GM19099 (cell line): Measurements from ENCODE around the gene OARD1.

ENCODE experiments used
- POLR2A ChIP-seq: IDR thresholded peaks from 3 replicates; pipeline ENCODE4 v1.6.1; 2011; ENCODE audit warnings: low read depth; ENCODE audit not compliant: insufficient read length; ENCODE audit errors: extremely low read depth

The OARD1 gene

DNA sequence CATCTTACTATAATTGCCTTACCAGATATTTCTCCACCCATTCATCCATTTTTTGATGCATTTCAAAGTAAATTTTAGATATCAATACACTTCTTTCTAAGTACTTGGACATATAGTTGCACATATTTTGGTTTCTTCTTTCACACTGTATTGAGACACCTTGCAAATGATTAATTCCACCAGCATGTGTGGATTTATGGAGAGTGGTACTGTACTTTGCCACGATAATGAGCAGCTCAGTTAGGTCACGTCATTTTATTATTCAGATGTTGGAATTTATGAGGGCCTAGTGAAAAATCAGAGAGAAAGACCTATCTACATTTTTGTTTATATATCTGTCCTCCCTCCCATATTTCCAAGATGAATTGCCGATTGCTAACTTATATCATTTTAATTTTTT is 5.9 kb upstream of the OARD1 start:
- no peak for TF ChIP-seq POLR2A

- no peak for TF ChIP-seq POLR2A
These were observed 5.4 kb upstream of the OARD1 start for GRCh38 chr6:41077536-41077935.

DNA sequence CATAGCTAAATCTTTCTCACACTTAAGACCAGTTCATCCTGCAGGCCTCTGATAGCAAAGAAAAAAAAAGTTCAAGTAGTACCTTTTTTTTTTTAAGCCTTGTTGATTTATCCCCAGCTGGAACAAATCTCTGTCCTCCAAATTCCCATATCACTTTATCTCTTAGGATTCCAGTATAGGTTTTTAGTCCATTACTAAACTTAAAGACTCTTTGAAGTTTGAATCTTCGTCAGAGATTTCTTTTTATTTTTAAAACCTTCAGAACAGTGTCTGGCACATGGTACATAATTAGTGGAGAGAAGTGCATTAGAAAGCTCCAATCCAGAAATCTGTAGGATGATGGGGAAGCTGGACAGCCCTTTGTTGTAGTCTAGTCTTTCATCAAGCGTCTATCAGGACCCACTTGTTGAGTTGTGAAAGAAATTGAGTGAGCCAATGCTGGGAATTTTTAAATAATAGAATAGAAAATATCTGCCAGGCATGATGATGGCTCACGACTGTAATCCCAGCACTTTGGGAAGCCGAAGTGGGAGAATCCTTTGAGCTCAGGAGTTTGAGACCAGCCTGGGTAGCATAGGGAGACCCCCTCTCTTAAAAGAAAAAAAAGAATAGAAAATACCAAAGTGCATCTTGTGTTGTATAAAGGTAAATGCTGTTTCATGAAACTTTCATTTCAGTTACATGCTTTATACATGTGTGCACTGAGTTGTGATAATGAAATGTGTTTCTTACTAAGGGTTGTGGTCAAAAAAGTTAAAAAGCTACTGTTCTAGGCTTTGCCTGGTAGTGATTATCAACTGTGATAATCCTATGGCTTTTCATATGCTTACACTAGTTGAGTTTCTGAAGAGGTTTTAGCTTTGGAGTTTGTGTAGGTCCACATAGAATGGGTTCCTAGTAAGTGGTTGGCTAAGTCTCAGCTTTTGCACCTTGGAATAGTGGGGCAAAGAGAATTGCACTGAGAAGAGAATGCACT is 3.8 kb upstream of the OARD1 start:
- TF ChIP-seq POLR2A, result no peak

GRCh38 chr6:41074692-41075436 is 2.7 kb upstream of the OARD1 start:
- no peak for TF ChIP-seq POLR2A

- TF ChIP-seq POLR2A, result no peak
These were observed 2.0 kb upstream of the OARD1 start for GRCh38 chr6:41073968-41074691.

- TF ChIP-seq POLR2A, result peak; percentile 90
These were observed 1.2 kb upstream of the OARD1 start for GRCh38 chr6:41073203-41073967.

- no peak for TF ChIP-seq POLR2A
These were observed 663 bp upstream of the OARD1 start, which contains the start of gene NFYA for GRCh38 chr6:41072836-41073202. Gene NFYA (plus strand): TSS chr6:41072974. CDS start chr6:41079090, 6,116 bp downstream.

GRCh38 chr6:41071501-41071922 is 644 bp downstream of the OARD1 start:
- peak; percentile 67 for TF ChIP-seq POLR2A

- TF ChIP-seq POLR2A, result no peak
These were observed 5.3 kb downstream of the OARD1 start for GRCh38 chr6:41066867-41067304.

DNA sequence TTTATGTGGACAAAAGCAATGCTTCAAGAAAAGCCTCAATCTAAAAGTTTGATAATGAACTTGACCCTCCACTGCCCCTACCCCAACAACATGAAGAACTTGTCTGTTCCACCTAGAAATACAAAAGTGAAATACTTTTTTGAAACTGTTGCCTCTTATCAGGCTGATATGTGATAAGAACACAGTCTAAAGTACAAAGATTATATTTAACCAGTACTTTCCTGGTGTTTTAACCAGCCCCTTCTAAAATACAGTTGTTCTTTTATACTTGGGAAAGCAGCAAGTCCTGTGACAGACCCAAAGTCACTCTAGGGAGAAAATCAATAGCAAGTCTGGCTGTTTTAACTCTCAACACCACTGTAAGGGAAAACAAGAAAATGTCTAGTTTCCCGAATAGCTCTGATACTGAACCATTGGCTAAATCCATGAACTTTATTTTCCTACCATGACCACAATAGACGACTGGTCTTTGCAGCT is 6.6 kb downstream of the OARD1 start:
- no peak for TF ChIP-seq POLR2A

GRCh38 chr6:41064841-41065240 is 7.3 kb downstream of the OARD1 start:
- TF ChIP-seq POLR2A, result no peak

DNA sequence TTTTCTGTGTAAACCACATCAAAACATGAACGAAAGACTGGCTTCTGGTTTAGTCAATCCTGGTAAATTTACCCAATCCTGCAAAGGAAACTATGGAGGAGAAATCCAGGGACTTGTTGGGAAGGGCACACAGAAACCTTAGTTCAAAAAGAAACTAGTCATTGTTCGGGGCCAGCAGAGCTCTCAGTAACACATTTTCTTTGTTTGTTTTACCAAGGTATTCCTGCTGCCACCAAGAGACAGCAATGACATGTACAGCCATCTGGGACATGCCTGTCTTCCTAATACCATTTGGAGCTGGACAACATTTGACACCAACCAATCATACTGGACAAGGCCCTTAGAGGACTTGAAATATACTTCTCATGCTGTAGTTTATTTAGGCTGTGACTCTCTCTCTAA is 8.3 kb downstream of the OARD1 start:
- TF ChIP-seq POLR2A, result no peak

DNA sequence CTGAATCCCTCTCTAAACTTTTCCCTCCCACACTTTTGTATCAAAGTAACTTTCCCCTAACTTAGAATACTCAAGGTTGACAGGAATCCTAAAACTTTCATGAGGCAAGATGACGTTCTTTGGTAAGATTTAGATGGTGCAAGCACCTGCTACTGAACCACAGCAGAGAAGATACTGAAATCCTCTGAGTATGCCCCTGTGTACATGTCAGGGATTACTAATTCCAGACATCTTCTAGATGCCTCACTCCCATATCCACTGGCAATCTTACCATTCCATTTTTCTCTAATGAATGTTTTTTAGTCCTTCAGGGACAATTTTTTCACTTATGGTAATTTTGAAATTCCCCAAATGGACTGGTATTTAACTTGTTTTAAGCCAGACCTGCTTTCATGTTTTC is 10.1 kb downstream of the OARD1 start:
- TF ChIP-seq POLR2A, result no peak

- no peak for TF ChIP-seq POLR2A
These were observed 10.9 kb downstream of the OARD1 start for GRCh38 chr6:41061196-41061726.

DNA sequence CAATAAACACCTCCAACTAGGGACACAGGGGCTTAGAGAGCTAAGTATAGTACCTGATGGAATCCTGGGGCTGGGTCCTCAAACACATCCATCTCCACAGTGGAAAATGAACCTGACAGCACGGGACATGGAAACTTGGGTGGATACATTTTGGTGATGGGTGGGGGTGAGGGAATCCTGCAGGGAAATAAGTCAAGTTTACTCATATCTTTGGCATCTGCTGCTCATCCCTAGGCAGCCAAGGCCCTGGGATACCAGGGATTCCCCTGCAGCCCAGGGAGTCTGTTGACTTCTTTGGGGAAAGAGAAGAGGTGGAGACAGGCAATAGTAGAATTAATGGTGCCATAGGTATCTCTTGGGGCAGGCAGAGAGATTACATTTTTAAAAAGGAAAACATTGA is 12.6 kb downstream of the OARD1 start:
- no peak for TF ChIP-seq POLR2A

GRCh38 chr6:41058783-41059181 is 13.4 kb downstream of the OARD1 start:
- TF ChIP-seq POLR2A, result no peak
